Measurements from ENCODE around the gene RNF146. TPM values are rescaled to one million over a fixed set of nuclear protein-coding genes. Genes with fewer than 3 reads are reported as not detected.
"Not testable (repeated sequence)": the region's sequence is repeated elsewhere in the genome, so short reads cannot be mapped to it uniquely, and the experiment has no call there.

The RNF146 gene
- total RNA-seq, 2 experiments from 2014 or later, result 15.4 to 20.3 TPM

GRCh38 chr6:127305741-127306140 lies 39.1 kb downstream of the RNF146 start:
- H3K4me3 Mint-ChIP-seq, result no peak overlapping the region
- H3K27me3 Mint-ChIP-seq, result no peaks in the 10 kb centered on the region
- peaks cover 37% of the 10 kb centered on the region for H3K4me1 Mint-ChIP-seq (ENCODE audit: low read depth)
- ChIA-PET CTCF (interaction anchor here (0.9 to 3.5 kb wide), 5 partner anchors 113 to 241 kb away, joined by 3 to 35 read pairs (median 5); no protein-coding TSS in a partner anchor), POLR2A (interaction anchor here (0.5 kb wide), 1 partner anchor 10 kb away, joined by 7 read pairs; no protein-coding TSS in a partner anchor)
- intact Hi-C loops (cut with micrococcal nuclease), result no loop called here
- H3K9me3 Mint-ChIP-seq, result peaks cover 18% of the 10 kb centered on the region
- no peak for DNase-seq
- H3K27ac Mint-ChIP-seq, result no peak overlapping the region
- peaks cover 37% of the 10 kb centered on the region for H3K36me3 Mint-ChIP-seq

- CTCF ChIA-PET, result no interaction called here
- POLR2A ChIA-PET, result no interaction called here
- Mint-ChIP-seq H3K4me3 (no peak overlapping the region), H3K27me3 (no peaks in the 10 kb centered on the region), H3K27ac (no peak overlapping the region), H3K4me1 (ENCODE audit: low read depth) (peaks cover 12% of the 10 kb centered on the region), H3K36me3 (peaks cover 18% of the 10 kb centered on the region), H3K9me3 (no peaks in the 10 kb centered on the region)
- intact Hi-C loops (cut with micrococcal nuclease), result no loop called here
- no peak for DNase-seq
Observed at GRCh38 chr6:127317388-127318128, 50.9 kb downstream of the RNF146 start.

- H3K4me3 Mint-ChIP-seq, result no peak overlapping the region
- POLR2A ChIA-PET, result no interaction called here
- H3K9me3 Mint-ChIP-seq, result no peaks in the 10 kb centered on the region
- H3K36me3 Mint-ChIP-seq, result peaks cover 12% of the 10 kb centered on the region
- intact Hi-C loops (cut with micrococcal nuclease), result no loop called here
- H3K4me1 Mint-ChIP-seq (ENCODE audit: low read depth), result peaks cover 12% of the 10 kb centered on the region
- no peaks in the 10 kb centered on the region for H3K27me3 Mint-ChIP-seq
- CTCF ChIA-PET, result interaction anchor here (1.0 to 1.1 kb wide), 2 partner anchors 18 to 24 kb away, joined by 3 read pairs; no protein-coding TSS in a partner anchor
- H3K27ac Mint-ChIP-seq, result no peak overlapping the region
- DNase-seq, result no peak
Observed at GRCh38 chr6:127319686-127320085, 53.0 kb downstream of the RNF146 start.

- no peak overlapping the region for H3K27ac Mint-ChIP-seq
- ChIA-PET POLR2A (no interaction called here), CTCF (no interaction called here)
- intact Hi-C loops (cut with micrococcal nuclease), result no loop called here
- H3K9me3 Mint-ChIP-seq, result no peaks in the 10 kb centered on the region
- H3K4me1 Mint-ChIP-seq (ENCODE audit: low read depth), result no peaks in the 10 kb centered on the region
- peaks cover 26% of the 10 kb centered on the region for H3K36me3 Mint-ChIP-seq
- DNase-seq, result no peak
- H3K27me3 Mint-ChIP-seq, result no peaks in the 10 kb centered on the region
- no peak overlapping the region for H3K4me3 Mint-ChIP-seq
Observed at GRCh38 chr6:127328043-127328609, 61.5 kb downstream of the RNF146 start.

GRCh38 chr6:127331256-127331655 lies 64.6 kb downstream of the RNF146 start:
- intact Hi-C loops (cut with micrococcal nuclease); H3K27me3 Mint-ChIP-seq; H3K4me3 Mint-ChIP-seq; H3K27ac Mint-ChIP-seq; DNase-seq; H3K4me1 Mint-ChIP-seq (ENCODE audit: low read depth); H3K9me3 Mint-ChIP-seq; POLR2A ChIA-PET: not testable (repeated sequence)
- peaks cover 15% of the 10 kb centered on the region for H3K36me3 Mint-ChIP-seq
- CTCF ChIA-PET, result interaction anchor here (0.7 to 2.6 kb wide), 2 partner anchors 185 to 188 kb away, joined by 3 to 7 read pairs; no protein-coding TSS in a partner anchor

- intact Hi-C loops (cut with micrococcal nuclease), result no loop called here
Observed at GRCh38 chr6:127332383-127332961, 65.8 kb downstream of the RNF146 start.

More at GRCh38 chr6:127332383-127332961, 65.8 kb downstream of the RNF146 start:
- Mint-ChIP-seq H3K27ac (no peak overlapping the region), H3K9me3 (no peaks in the 10 kb centered on the region), H3K4me3 (no peak overlapping the region), H3K36me3 (peaks cover 10% of the 10 kb centered on the region), H3K27me3 (no peaks in the 10 kb centered on the region), H3K4me1 (ENCODE audit: low read depth) (peaks cover 12% of the 10 kb centered on the region)
- ChIA-PET POLR2A (interaction anchor here (0.6 kb wide), 1 partner anchor 19 kb away, joined by 3 read pairs; no protein-coding TSS in a partner anchor), CTCF (interaction anchor here (2.6 kb wide), 1 partner anchor 184 kb away, joined by 7 read pairs; no protein-coding TSS in a partner anchor)
- DNase-seq, result no peak

Other genes starting within 250 kb of the RNF146 start
- not detected for gene RSPO3, start 148.2 kb upstream of the RNF146 start, total RNA-seq
- gene ECHDC1, start 76.7 kb downstream of the RNF146 start, total RNA-seq, result 10 to 100 TPM; 42.9 to 43.7 TPM
- gene KIAA0408, start 192.5 kb downstream of the RNF146 start, total RNA-seq, result 1 to 10 TPM; 6.0 to 6.5 TPM